CD14-positive monocyte (primary cell): ENCODE measurements around the gene B4GALT1. TPM values are rescaled to one million over a fixed set of nuclear protein-coding genes. Genes with fewer than 3 reads are reported as not detected.

ENCODE experiments used
- DNase-seq, 3 donors: peaks; one replicate each; pipeline ENCODE4 v3.0.0-alpha.2; 2011 to 2022
- H2AFZ ChIP-seq: 2 replicates; pipeline ENCODE4 v1.6.0; 2012; ENCODE audit warnings: mild to moderate bottlenecking, low read depth, low read length, inconsistent platforms; ENCODE audit not compliant: insufficient read depth, poor library complexity, severe bottlenecking
- H3K27ac ChIP-seq, 2 donors: 1 replicate in 1 of 2; 2 replicates in 1 of 2; pipeline ENCODE4 v1.5.1; 2012 to 2013; ENCODE audit warnings: low read length in 2 of 2, control low read depth in 1 of 2, inconsistent platforms in 1 of 2, low read depth in 1 of 2, mild to moderate bottlenecking in 1 of 2
- H3K27me3 ChIP-seq, 2 donors: one replicate each; pipeline versions ENCODE4 v1.6.0 to v1.6.1; 2011 to 2013; ENCODE audit warnings: low read length in 2 of 2; ENCODE audit not compliant: control insufficient read depth in 2 of 2, insufficient read depth in 2 of 2
- H3K36me3 ChIP-seq, 2 donors: replicated peaks in 1 of 2; 1 replicate in 1 of 2; 2 replicates in 1 of 2; pipeline versions ENCODE4 v1.5.1 to v1.6.1; 2012 to 2013; ENCODE audit warnings: low read length in 2 of 2, control low read depth in 1 of 2, inconsistent platforms in 1 of 2, mild to moderate bottlenecking in 1 of 2; ENCODE audit not compliant: insufficient read depth in 2 of 2, control insufficient read depth in 1 of 2
- H3K4me1 ChIP-seq, 2 donors: 1 replicate in 1 of 2; 2 replicates in 1 of 2; pipeline versions ENCODE4 v1.5.1 to v1.6.1; 2012 to 2013; ENCODE audit warnings: low read length in 2 of 2, control low read depth in 1 of 2, inconsistent platforms in 1 of 2, mild to moderate bottlenecking in 1 of 2, moderate library complexity in 1 of 2; ENCODE audit not compliant: insufficient read depth in 2 of 2, control insufficient read depth in 1 of 2
- H3K4me2 ChIP-seq: replicated peaks from 2 replicates; pipeline ENCODE3; 2012; ENCODE audit warnings: low read length, moderate library complexity, mild to moderate bottlenecking; ENCODE audit not compliant: poor library complexity, severe bottlenecking; ENCODE audit errors: extremely low read depth
- H3K4me3 ChIP-seq, 3 experiments: fragments of 200-600 bp in 1 of 3; sonication (generic) in 1 of 3; replicated peaks in 1 of 3; 1 replicate in 2 of 3; 2 replicates in 1 of 3; pipeline ENCODE4 v1.5.1; 2011 to 2013; ENCODE audit warnings: low read length in 3 of 3, mild to moderate bottlenecking in 3 of 3, control low read depth in 2 of 3, low read depth in 2 of 3, inconsistent platforms in 1 of 3, moderate library complexity in 1 of 3
- H3K79me2 ChIP-seq: 2 replicates; pipeline ENCODE4 v1.6.0; 2012; ENCODE audit warnings: mild to moderate bottlenecking, control low read depth, inconsistent platforms, low read length, moderate library complexity; ENCODE audit not compliant: insufficient read depth
- H3K9ac ChIP-seq: 2 replicates; pipeline ENCODE4 v1.6.0; 2017; ENCODE audit warnings: low read length, mild to moderate bottlenecking; ENCODE audit not compliant: insufficient read depth, poor library complexity, severe bottlenecking
- H3K9me3 ChIP-seq, 2 donors: replicated peaks in 1 of 2; 1 replicate in 1 of 2; 2 replicates in 1 of 2; pipeline versions ENCODE4 v1.5.1 to v1.6.1; 2012 to 2013; ENCODE audit warnings: low read length in 2 of 2, control low read depth in 1 of 2; ENCODE audit not compliant: control insufficient read depth in 1 of 2, insufficient read depth in 1 of 2
- H4K20me1 ChIP-seq: 2 replicates; pipeline ENCODE4 v1.6.0; 2012; ENCODE audit warnings: mild to moderate bottlenecking, low read length, control low read depth, moderate library complexity; ENCODE audit not compliant: insufficient read depth
- H3K27ac Mint-ChIP-seq, 7 donors: one replicate each; pipeline ENCODE4 v1.8.0; 2020; ENCODE audit warnings: mild to moderate bottlenecking in 7 of 7, mixed read lengths in 7 of 7, moderate library complexity in 6 of 7, inconsistent platforms in 2 of 7
- H3K27me3 Mint-ChIP-seq, 3 donors: one replicate each; pipeline ENCODE4 v1.8.0; 2021 to 2022; ENCODE audit warnings: low read depth in 3 of 3, mild to moderate bottlenecking in 3 of 3, mixed read lengths in 3 of 3, moderate library complexity in 3 of 3, inconsistent platforms in 1 of 3
- H3K36me3 Mint-ChIP-seq, 2 donors: one replicate each; pipeline ENCODE4 v1.8.0; 2020; ENCODE audit warnings: mixed read lengths in 2 of 2, inconsistent platforms in 1 of 2, mild to moderate bottlenecking in 1 of 2
- H3K4me1 Mint-ChIP-seq: one replicate; pipeline ENCODE4 v1.8.0; 2020; ENCODE audit warnings: mild to moderate bottlenecking, mixed read lengths
- H3K4me3 Mint-ChIP-seq, 2 donors: one replicate each; pipeline ENCODE4 v1.8.0; 2020; ENCODE audit warnings: mild to moderate bottlenecking in 2 of 2, mixed read lengths in 2 of 2, moderate library complexity in 1 of 2
- H3K9me3 Mint-ChIP-seq, 7 donors: one replicate each; pipeline ENCODE4 v1.8.0; 2020 to 2022; ENCODE audit warnings: mixed read lengths in 7 of 7, mild to moderate bottlenecking in 6 of 7, moderate library complexity in 6 of 7, inconsistent platforms in 2 of 7
- CTCF ChIP-seq: fragments of 200-600 bp; IDR thresholded peaks from one replicate; pipeline ENCODE4 v1.8.0; 2022; ENCODE audit warnings: antibody characterized with exemption, mild to moderate bottlenecking
- WGBS: methylation state at CpG from one replicate; pipeline ENCODE4 v1.1.5; 2013; ENCODE audit warnings: missing lambda C conversion rate; ENCODE audit not compliant: insufficient coverage; 5-methylcytosine and 5-hydroxymethylcytosine counted together
- intact Hi-C, 2 donors: fragments of 100-400 bp; cut with micrococcal nuclease; formaldehyde crosslinking; loops; one replicate each; pipeline versions ENCODE4 v1.15.0 to v1.15.1; 2023
- polyA plus RNA-seq, 3 donors: library from polyadenylated mRNA; depleted of rRNA in 1 of 3; unstranded in 2 of 3; stranded (reverse) in 1 of 3; fragments of 300-500 nt in 2 of 3; fragments of >200 nt in 1 of 3; fragmentation: Illumina TruSeq in 2 of 3; gene quantifications; 1 replicate in 2 of 3; 2 replicates in 1 of 3; pipeline ENCODE4 v1.2.3, GENCODE V29; 2012 to 2021

Gene B4GALT1
- polyA plus RNA-seq, 3 donors, result 27.6 to 53.7 (median 38.6) TPM

GRCh38 chr9:33099754-33100153, 67.4 kb downstream of the B4GALT1 start:
- Histone ChIP-seq H3K27me3 (no peaks in the 10 kb centered on the region), H3K4me3 (no peak overlapping the region), H3K4me1 (no peaks in the 10 kb centered on the region), H3K36me3 (no peaks in the 10 kb centered on the region), H2AFZ (no peak overlapping the region), H3K9ac (no peak overlapping the region), H3K27ac (no peak overlapping the region), H4K20me1 (no peaks in the 10 kb centered on the region), H3K79me2 (no peaks in the 10 kb centered on the region), H3K9me3 (no peaks in the 10 kb centered on the region), H3K4me2 (no peak overlapping the region)
- Mint-ChIP-seq H3K27me3 (no peaks in the 10 kb centered on the region), H3K4me3 (no peak overlapping the region), H3K27ac (peak overlapping the region in 1 of 7 donors; percentile 8), H3K36me3 (peaks cover 0 to 2% of the 10 kb centered on the region in 2 donors), H3K9me3 (peaks cover 0 to 5% (median 0%) of the 10 kb centered on the region in 7 donors), H3K4me1 (no peaks in the 10 kb centered on the region)
- TF ChIP-seq CTCF, result no peak
- 100% methylated on average over 2 of the region's 2 CpGs for WGBS
- no peak for DNase-seq
- intact Hi-C loops, result no loop called here

GRCh38 chr9:33097192-33097591, 69.9 kb downstream of the B4GALT1 start:
- no peaks in the 10 kb centered on the region for H3K4me1 ChIP-seq
- peaks cover 3% of the 10 kb centered on the region for H3K4me1 Mint-ChIP-seq
- no peaks in the 10 kb centered on the region for H3K36me3 Mint-ChIP-seq
- H3K27me3 Mint-ChIP-seq, result no peaks in the 10 kb centered on the region
- peaks cover 0 to 2% (median 0%) of the 10 kb centered on the region in 7 donors for H3K9me3 Mint-ChIP-seq
- WGBS, result no CpG with 5 or more reads among the region's 3 CpGs
- H3K27ac ChIP-seq, result no peak overlapping the region
- no peaks in the 10 kb centered on the region for H3K9me3 ChIP-seq
- H3K27ac Mint-ChIP-seq, result no peak overlapping the region
- H2AFZ ChIP-seq, result no peak overlapping the region
- H3K27me3 ChIP-seq, result no peaks in the 10 kb centered on the region
- H3K4me2 ChIP-seq, result no peak overlapping the region
- H3K36me3 ChIP-seq, result no peaks in the 10 kb centered on the region
- intact Hi-C loops, result no loop called here
- no peak overlapping the region for H3K4me3 ChIP-seq
- H3K79me2 ChIP-seq, result no peaks in the 10 kb centered on the region
- no peak overlapping the region for H3K9ac ChIP-seq
- no peak for TF ChIP-seq CTCF
- no peaks in the 10 kb centered on the region for H4K20me1 ChIP-seq
- DNase-seq, result no peak
- no peak overlapping the region for H3K4me3 Mint-ChIP-seq
